GM18951 (cell line): Measurements from ENCODE around the gene NIPBL.
"Not testable (repeated sequence)": the region's sequence is repeated elsewhere in the genome, so short reads cannot be mapped to it uniquely, and the experiment has no call there.

ENCODE experiments used
- POLR2A ChIP-seq: IDR thresholded peaks from 4 replicates; pipeline ENCODE4 v1.6.1; 2011; ENCODE audit warnings: mild to moderate bottlenecking; ENCODE audit not compliant: insufficient read length, insufficient read depth; ENCODE audit errors: extremely low read depth
- in situ Hi-C: fragments of 300-500 bp; cut with MboI; formaldehyde crosslinking; loops from one replicate; pipeline ENCODE4 v1.12.0; 2022; ENCODE audit warnings: low sequenced_read_pairs, mixed read lengths, inconsistent platforms; ENCODE audit not compliant: unreplicated experiment

Gene NIPBL

GRCh38 chr5:37090781-37091180, 214.2 kb downstream of the NIPBL start:
- in situ Hi-C loops = no loop called here
- no peak for TF ChIP-seq POLR2A

GRCh38 chr5:37093795-37094194, 217.2 kb downstream of the NIPBL start:
- in situ Hi-C loops = not testable (repeated sequence)

- in situ Hi-C loops = not testable (repeated sequence)
These were observed 222.7 kb downstream of the NIPBL start for GRCh38 chr5:37099267-37099666.

GRCh38 chr5:37103302-37103701, 226.7 kb downstream of the NIPBL start:
- in situ Hi-C loops = no loop called here
- no peak for TF ChIP-seq POLR2A

- in situ Hi-C loops = no loop called here
- TF ChIP-seq POLR2A = no peak
These were observed 232.8 kb downstream of the NIPBL start for GRCh38 chr5:37109338-37109737.

GRCh38 chr5:37110135-37110534, 233.6 kb downstream of the NIPBL start:
- TF ChIP-seq POLR2A = no peak
- in situ Hi-C loops = no loop called here

- in situ Hi-C loops = no loop called here
- no peak for TF ChIP-seq POLR2A
These were observed 235.1 kb downstream of the NIPBL start for GRCh38 chr5:37111426-37112382.

- in situ Hi-C loops = no loop called here
- no peak for TF ChIP-seq POLR2A
These were observed 235.9 kb downstream of the NIPBL start for GRCh38 chr5:37112383-37112991.
